Fibroblast of skin of left quadriceps (primary cell): ENCODE data around the gene TMEM219.

ENCODE experiments used
- DNase-seq, 2 experiments: peaks; one replicate each; pipeline ENCODE4 v3.0.0-alpha.2; 2013; ENCODE audit warnings: low read depth in 2 of 2

Gene TMEM219

GRCh38 chr16:29982560-29983419 lies 20.9 kb downstream of the TMEM219 start:
- DNase-seq: no peak

DNA sequence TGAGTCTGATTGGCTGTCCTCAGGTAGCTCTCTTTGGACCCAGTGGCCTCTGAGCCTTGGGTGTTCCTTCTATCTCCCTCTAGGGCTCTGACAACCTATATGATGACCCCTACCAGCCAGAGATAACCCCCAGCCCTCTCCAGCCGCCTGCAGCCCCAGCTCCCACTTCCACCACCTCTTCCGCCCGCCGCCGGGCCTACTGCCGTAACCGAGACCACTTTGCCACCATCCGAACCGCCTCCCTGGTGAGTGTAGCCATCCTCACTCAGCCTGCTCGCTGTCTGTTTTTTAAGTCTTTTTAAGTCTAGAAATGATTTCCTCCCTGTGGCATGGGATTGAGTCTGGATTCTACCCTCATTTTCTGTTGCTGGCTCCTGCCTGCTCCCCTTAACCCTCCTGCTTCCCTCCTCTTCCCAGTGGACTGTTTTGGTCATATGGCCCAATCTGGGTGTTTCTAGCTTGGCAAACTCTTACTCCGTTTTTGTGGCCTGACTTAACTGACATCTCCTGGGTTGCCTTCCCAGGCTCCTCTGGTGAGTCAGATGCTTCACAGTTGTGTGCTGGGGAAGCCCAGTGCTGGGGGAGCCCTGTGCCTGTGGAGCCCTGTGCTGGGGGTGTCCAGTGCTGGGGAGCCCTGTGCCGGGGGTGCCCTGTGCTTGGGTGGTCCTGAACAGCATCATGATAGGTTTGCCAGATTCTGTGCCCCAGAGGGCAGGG lies 21.7 kb downstream of the TMEM219 start:
- no peak for DNase-seq

DNA sequence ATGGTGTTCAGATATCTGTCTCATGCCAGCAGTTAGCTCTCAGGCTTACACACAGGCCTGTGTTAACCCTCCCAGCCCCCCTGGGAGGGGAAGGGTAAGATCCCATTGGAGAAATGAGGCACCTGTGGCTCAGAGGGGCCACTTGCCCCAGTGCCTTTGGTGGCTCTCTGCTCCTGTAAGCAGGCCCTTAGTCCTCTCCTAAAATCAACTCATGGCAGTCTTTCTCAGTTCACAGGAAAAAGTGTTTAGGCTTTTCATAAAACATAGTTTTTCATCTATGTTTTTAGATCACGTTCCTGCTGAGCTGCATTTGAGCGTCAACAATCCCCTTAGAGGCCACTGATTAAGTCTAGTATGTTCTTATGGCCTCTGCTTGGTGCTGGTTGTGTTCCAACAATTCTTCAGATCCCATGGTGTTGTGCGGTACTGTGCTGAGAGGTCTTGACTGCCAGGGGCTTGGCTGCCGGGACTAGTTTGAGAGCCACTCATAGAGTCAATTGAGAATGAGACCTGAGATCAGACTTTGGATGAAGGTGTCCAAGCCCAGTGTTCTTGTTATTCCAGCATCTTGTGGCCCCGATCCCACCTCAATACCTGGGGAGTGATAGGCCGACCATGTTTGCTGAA lies 22.4 kb downstream of the TMEM219 start:
- DNase-seq: no peak

DNA sequence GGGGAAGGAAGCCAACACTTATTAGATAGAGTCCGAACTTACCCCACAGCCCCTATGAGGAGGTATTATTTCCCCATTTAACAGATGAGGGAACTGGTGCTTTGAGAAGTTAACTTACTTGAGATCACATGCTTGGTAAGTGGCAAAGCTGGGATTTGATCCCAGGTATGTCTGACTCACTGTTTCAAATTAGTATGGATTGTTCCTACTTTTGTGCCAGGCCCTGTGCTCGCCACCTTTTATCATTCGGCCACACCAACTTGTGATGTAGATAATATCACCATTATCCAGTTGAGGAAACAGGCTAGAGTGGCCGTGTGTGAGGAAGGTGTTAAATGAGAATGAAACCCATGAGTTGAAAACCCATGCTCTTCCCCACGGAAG lies 22.9 kb downstream of the TMEM219 start:
- no peak for DNase-seq

- DNase-seq: no peak
These were observed 23.5 kb downstream of the TMEM219 start for GRCh38 chr16:29985271-29985811.

- no peak for DNase-seq
These were observed 24.4 kb downstream of the TMEM219 start for GRCh38 chr16:29986231-29986630.

DNA sequence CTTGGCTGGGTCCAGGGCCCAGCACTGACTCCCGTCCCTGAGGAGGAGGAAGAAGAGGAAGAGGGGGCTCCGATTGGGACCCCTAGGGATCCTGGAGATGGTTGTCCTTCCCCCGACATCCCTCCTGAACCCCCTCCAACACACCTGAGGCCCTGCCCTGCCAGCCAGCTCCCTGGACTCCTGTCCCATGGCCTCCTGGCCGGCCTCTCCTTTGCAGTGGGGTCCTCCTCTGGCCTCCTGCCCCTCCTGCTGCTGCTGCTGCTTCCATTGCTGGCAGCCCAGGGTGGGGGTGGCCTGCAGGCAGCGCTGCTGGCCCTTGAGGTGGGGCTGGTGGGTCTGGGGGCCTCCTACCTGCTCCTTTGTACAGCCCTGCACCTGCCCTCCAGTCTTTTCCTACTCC lies 25.1 kb downstream of the TMEM219 start:
- no peak for DNase-seq

GRCh38 chr16:29987371-29988085 lies 25.6 kb downstream of the TMEM219 start:
- no peak for DNase-seq

DNA sequence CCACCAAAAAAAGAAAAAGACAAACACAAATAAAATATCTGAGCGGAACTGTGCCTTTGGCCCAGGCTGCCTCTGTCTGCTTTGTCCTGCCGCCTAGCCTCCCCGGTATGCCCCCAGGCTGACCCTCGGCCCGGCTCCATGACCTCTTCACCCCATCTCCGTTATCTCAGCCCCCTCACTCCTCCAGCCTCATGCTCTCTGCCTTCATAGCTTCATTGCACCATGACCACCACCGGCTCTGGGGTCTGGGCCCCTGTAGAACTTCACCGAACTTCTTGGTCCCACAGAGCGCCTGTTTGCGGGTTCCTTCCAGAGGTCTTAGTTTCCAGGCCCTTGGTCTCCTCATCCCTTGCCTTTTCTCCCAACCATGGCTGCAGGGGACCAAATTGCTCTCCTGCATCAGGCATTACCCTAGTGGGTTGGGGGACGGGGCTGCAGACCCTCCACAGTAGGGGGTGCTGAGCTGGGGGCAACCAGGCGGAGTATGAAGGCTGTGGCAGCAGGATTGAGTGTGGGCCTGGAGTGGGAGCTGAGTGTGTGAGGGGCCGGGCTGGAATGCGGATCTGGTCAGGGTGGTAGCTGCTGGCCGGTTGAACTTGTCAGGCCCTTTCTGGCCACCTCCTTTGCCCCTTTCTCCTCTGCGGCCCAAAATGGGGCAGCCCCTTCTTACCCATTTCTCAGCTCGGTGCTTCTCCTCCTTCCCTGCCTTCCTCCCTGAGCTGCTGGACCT lies 26.6 kb downstream of the TMEM219 start:
- no peak for DNase-seq

- DNase-seq: no peak
These were observed 27.4 kb downstream of the TMEM219 start for GRCh38 chr16:29989111-29989858.

DNA sequence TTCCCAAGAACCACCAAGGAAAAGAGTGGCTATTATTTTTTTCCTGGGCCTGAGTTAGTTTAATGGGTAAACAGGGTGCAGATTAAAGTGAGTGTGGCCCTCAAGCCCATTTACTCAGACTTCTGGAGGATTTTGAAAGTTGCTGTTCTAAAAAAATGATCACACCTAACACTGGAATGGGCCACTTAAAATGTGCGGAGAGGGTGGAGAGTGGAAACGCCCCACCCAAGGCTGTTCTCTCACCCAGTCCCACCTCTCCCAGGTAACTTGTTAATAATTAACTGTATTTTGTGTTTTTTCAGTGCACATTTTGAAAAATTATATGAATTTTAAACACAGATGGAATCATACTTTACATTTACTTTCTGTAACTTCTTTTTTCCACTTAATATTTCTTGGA lies 28.2 kb downstream of the TMEM219 start:
- DNase-seq: no peak

DNA sequence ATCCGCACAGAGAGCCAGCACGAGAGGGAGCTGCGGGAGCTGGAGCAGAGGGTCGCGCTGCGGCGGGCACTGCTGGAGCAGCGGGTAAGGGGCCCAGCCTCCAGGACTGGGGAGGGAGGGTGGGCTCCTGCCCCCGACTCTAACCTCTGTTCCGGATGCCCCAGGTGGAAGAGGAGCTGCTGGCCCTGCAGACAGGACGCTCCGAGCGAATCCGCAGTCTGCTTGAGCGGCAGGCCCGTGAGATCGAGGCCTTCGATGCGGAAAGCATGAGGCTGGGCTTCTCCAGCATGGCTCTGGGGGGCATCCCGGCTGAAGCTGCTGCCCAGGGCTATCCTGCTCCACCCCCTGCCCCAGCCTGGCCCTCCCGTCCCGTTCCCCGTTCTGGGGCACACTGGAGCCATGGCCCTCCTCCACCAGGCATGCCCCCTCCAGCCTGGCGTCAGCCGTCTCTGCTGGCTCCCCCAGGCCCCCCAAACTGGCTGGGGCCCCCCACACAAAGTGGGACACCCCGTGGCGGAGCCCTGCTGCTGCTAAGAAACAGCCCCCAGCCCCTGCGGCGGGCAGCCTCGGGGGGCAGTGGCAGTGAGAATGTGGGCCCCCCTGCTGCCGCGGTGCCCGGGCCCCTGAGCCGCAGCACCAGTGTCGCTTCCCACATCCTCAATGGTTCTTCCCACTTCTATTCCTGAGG lies 29.1 kb downstream of the TMEM219 start:
- no peak for DNase-seq

DNA sequence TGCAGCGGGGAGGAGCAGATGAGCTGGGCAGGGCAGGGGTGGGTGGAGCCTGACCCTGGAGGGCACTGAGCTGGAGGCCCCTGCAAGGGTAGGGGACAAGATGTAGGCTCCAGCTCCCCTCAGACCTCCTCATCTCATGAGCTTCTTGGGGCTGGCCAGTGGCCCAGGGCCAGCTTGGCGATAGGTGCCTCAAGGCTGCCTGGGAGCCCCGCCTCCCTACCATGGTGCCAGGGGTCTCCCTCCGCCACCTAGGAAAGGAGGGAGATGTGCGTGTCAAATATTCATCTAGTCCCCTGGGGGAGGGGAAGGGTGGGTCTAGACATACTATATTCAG lies 29.7 kb downstream of the TMEM219 start:
- no peak for DNase-seq

GRCh38 chr16:29992344-29992967 lies 30.6 kb downstream of the TMEM219 start:
- DNase-seq: no peak

DNA sequence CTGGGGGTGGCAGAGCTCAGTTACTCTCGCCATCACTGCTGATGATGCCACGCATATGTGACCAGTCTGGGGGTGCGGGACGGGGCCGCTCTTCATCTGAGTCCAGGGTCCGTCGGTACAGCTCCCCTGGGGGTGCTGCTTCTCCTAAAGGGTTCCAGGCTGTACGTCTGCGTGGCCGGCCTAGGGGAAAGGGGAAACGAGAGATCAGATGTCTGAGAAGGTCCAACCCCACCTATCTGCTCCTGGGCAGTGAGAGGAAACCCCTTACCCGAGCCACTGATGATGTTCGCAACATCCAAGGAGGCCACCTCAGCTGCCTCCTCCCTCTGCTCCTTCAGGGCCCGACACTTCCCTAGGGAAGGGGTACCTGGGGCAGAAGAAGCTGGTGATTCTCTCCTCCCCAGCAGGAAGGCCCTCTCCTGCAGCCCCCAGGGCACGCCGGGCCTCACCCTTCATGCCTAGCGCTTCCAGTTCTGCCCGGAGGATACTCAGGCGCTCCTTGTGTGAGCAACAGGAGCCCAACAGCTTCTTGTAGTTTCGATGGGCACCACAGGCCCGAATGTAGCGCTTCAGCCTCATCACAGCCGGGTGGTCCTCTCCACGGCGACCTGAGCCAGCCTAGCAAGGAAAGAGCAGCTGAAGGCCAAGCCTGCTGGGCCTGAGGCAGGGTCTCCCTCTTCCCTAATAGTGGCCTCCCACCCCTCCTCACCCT lies 31.5 kb downstream of the TMEM219 start:
- DNase-seq: no peak

DNA sequence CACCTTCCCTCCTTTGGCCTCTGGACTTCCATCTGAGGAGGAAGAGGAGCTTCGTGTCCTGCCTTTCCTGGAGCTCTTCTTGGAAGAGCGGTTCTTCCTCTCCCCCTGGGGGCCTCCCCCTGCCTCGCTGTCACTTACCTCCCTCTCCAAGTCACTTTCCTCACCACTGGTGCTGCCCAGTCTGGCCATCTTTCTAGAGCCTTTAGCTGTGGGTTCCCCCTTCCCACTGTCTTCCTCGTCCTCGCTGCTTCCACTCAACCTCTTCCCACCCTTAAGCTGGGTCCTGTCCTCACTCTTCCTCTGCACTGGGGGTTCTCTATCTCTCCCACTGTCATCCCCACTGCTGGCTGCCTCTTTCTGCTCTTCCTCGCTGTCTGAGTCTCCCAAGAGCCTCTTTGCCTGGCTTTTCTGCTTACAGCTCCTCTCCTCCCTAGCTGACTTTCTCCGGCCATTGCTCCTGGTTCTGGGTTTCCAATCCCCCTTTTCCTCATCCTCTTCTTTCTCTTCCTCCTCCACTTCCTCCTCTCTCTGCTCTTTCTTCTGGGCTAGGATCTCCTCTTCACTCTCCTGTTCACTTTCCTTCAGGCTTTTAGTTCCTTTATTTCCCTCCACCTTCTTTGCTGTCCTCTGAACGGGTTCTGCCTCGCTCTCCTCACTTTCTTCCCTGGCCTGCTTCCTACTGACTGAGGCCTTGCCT lies 32.2 kb downstream of the TMEM219 start:
- no peak for DNase-seq

DNA sequence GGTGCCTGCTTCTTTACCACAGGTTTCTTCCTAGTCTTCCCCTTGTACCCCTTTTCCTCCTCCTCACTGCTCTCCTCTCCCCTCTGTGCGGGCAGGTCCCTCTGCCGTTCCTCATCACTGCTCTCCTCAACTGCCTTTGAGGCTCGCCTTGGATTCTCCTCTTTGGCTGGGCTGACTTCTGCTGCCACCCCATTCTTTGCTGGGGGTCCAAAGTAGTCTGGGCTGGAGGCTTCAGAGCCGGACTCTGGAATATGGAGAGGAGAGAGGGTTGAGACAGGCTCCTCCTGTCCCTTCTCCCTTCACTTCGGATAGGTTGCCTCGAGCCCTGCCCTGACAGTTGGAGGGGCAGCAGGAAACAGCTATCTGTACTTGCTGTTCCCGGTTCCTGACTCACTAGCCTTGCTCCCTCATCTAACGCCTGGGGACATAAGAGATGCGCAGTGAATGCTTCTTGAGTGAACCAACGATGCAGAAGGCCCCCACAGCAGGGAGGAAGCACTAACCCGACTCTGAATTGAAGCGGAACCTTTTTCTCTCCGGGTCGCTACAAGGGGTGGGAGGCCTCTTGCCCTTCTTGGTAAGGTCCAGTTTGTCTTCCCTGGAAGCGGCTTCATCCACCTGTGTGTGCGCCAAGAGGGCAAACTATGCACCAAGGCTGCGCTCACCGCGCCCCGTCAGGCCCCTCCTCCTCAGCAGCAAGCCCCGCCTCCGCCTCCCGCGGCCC lies 32.9 kb downstream of the TMEM219 start:
- DNase-seq: no peak
